Activated B cell treated with CpG ODN at 0.5 μM for 24 hours (primary cell): ENCODE measurements around the gene FBXL4. TPM values are rescaled to one million over a fixed set of nuclear protein-coding genes. Genes with fewer than 3 reads are reported as not detected.

Experiments used
- ATAC-seq: fragments of 200-7000 bp; cut with Tn5 transposase; one replicate; pipeline ENCODE4 v1.10.0; 2021; ENCODE audit warnings: low read depth, mild to moderate bottlenecking, moderate library complexity
- CTCF ChIA-PET: fragments of 350-600 bp; sonication (Branson Sonifier 250); formaldehyde crosslinking; loops from one replicate; lab custom pipeline; 2021; ENCODE audit warnings: antibody characterized with exemption; lab: Charles Lee
- POLR2A ChIA-PET: fragments of 350-600 bp; sonication (Branson Sonifier 250); formaldehyde crosslinking; loops from one replicate; lab custom pipeline; 2021; ENCODE audit warnings: antibody characterized with exemption; lab: Charles Lee
- DNase-seq: peaks from one replicate; pipeline ENCODE4 v3.0.0; 2022
- H3K27ac Mint-ChIP-seq: one replicate; pipeline ENCODE4 v1.8.0; 2020; ENCODE audit warnings: mixed read lengths
- H3K27me3 Mint-ChIP-seq: one replicate; pipeline ENCODE4 v1.8.0; 2021; ENCODE audit warnings: mixed read lengths
- H3K36me3 Mint-ChIP-seq: one replicate; pipeline ENCODE4 v1.8.0; 2021; ENCODE audit warnings: low read depth, mixed read lengths
- H3K4me1 Mint-ChIP-seq: one replicate; pipeline ENCODE4 v1.8.0; 2021; ENCODE audit warnings: mixed read lengths
- H3K4me3 Mint-ChIP-seq: one replicate; pipeline ENCODE4 v1.8.0; 2020; ENCODE audit warnings: mild to moderate bottlenecking, mixed read lengths
- H3K9me3 Mint-ChIP-seq: one replicate; pipeline ENCODE4 v1.8.0; 2020; ENCODE audit warnings: mixed read lengths
- intact Hi-C: fragments of 100-400 bp; cut with micrococcal nuclease; formaldehyde crosslinking; loops from one replicate; pipeline ENCODE4 v1.15.1; 2024
- total RNA-seq: library from RNA; stranded (reverse); gene quantifications from 2 replicates; pipeline ENCODE4 v1.2.3, GENCODE V29; 2022
- TF ChIP-seq, protein P1 (sequence below): fragments of 200-600 bp; IDR thresholded peaks from one replicate; pipeline ENCODE4 v1.8.0; 2022; ENCODE audit warnings: antibody characterized with exemption, mild to moderate bottlenecking

The FBXL4 gene
- total RNA-seq, 1 donor from 2014 or later = 10.8 TPM

- ChIA-PET POLR2A (no interaction called here), CTCF (no interaction called here)
- ATAC-seq (no peak), DNase-seq (no peak)
- no peak overlapping the region for H3K27ac Mint-ChIP-seq
- H3K4me1 Mint-ChIP-seq = peaks cover 18% of the 10 kb centered on the region
- peaks cover 2% of the 10 kb centered on the region for H3K9me3 Mint-ChIP-seq
- TF ChIP-seq, protein P1, sequence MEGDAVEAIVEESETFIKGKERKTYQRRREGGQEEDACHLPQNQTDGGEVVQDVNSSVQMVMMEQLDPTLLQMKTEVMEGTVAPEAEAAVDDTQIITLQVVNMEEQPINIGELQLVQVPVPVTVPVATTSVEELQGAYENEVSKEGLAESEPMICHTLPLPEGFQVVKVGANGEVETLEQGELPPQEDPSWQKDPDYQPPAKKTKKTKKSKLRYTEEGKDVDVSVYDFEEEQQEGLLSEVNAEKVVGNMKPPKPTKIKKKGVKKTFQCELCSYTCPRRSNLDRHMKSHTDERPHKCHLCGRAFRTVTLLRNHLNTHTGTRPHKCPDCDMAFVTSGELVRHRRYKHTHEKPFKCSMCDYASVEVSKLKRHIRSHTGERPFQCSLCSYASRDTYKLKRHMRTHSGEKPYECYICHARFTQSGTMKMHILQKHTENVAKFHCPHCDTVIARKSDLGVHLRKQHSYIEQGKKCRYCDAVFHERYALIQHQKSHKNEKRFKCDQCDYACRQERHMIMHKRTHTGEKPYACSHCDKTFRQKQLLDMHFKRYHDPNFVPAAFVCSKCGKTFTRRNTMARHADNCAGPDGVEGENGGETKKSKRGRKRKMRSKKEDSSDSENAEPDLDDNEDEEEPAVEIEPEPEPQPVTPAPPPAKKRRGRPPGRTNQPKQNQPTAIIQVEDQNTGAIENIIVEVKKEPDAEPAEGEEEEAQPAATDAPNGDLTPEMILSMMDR = no peak
- peaks cover 69% of the 10 kb centered on the region for H3K27me3 Mint-ChIP-seq
- H3K4me3 Mint-ChIP-seq = no peak overlapping the region
- intact Hi-C loops = no loop called here
- no peaks in the 10 kb centered on the region for H3K36me3 Mint-ChIP-seq
These were observed 122.7 kb downstream of the FBXL4 start for GRCh38 chr6:98824902-98825599.

DNA sequence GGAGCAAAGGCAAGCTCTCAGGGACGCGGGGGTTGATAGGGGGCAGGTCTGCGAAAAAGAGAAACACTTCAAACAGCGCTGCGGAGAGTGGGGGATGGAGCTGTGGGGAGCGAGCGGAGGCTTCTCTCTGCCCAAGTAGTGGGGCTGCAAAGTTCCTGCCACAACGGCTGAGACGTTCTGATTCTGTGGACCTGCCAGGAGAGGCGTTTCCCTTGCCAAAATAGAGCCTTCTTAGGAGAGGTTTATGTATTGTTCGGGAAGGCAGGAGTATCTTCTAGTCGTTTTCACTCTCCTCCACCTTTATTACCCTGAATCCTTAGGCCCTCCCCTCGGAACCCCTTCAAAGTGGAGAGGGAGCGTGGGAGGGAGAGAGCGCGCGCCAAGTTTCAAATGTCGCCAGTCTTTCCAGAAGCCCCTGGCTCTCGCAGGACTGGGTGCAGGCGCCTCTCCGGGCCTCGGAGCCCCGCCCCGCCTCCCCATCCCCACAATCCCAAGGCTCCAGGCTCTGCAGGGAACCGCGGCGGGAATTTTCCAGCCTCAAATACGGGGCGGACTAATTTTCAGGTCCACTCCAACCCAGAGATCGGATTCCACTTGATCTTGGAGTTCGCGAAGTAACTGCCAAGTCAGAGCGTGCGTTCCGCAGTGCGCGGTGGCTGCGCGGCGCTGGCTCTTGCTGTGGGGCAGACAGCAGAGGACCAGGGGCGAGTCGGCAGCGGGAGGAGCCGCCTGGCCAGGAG is 123.4 kb downstream of the FBXL4 start:
- H3K27me3 Mint-ChIP-seq = peaks cover 72% of the 10 kb centered on the region
- no peaks in the 10 kb centered on the region for H3K36me3 Mint-ChIP-seq
- intact Hi-C loops = no loop called here
- peaks cover 18% of the 10 kb centered on the region for H3K4me1 Mint-ChIP-seq
- ChIA-PET CTCF (no interaction called here), POLR2A (no interaction called here)
- DNase-seq (no peak), ATAC-seq (no peak)
- peaks cover 2% of the 10 kb centered on the region for H3K9me3 Mint-ChIP-seq
- TF ChIP-seq, protein P1 = no peak
- H3K4me3 Mint-ChIP-seq = no peak overlapping the region
- H3K27ac Mint-ChIP-seq = no peak overlapping the region

DNA sequence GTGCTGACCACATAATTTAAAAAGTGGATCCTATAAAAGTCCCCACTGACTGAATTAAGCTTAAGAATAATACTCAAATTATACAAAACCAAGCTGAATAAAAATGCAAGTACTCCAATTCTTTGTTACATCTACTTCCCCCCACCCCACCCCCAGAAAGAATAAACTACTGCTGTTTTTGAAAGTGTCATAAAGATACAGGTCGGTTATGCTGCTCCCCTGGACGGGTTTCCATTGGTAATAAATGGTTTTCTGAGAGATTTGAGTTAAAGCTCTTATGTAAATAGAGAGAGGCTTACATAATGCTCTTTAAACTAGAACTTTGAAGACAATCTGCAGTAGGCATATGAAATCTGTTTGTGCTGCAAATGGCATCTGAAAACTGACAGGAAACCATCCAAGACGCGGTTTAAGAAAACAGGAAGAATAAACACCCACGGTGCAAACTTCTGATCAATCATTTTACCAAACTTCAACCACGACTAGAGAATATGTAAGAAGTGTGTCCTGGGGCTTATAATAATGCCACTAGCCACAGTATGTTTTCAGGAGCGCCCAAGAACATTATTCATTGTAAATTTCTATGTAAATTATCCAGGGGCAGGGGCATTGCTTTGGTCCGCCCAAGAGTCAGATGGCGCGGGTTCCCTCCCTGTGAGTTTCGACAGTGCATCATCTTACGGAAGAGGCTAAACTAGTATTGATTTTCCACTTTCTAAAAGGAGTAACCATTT is 124.2 kb downstream of the FBXL4 start:
- ATAC-seq (no peak), DNase-seq (no peak)
- Mint-ChIP-seq H3K9me3 (peaks cover 2% of the 10 kb centered on the region), H3K4me1 (peaks cover 13% of the 10 kb centered on the region), H3K27ac (no peak overlapping the region), H3K36me3 (no peaks in the 10 kb centered on the region), H3K4me3 (no peak overlapping the region), H3K27me3 (peaks cover 66% of the 10 kb centered on the region)
- intact Hi-C loops = no loop called here
- TF ChIP-seq, protein P1 = no peak
- POLR2A ChIA-PET = no interaction called here
- CTCF ChIA-PET = no interaction called here

DNA sequence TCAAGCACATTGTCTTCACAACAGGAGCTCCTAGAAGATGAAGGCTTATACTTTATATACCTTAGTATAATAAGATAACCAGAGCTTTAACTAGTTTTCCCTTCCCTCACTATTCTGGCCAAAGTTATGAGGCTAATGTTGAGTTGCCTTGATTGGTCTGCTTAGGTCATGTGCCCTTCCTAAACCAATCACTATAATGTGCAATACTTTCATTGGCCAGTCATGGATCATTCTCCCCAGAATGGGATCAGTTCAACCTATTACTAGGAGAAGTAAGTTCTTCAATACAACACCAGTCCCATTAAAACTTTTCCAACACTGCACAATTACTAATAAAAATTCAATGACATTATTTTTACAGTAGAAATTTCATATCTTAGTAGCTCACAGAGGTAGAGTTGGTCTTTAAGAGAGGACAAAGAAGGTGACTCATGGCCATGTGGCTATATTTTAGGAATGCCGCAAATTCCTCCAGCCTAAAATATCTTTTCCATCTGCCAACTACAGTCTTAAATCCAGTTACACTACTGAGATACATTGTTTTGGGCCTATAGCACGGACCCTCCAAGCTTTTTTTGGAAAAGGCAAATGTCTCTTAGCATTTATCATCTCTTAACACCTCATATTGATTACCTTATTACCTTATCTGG is 125.9 kb downstream of the FBXL4 start:
- no peak overlapping the region for H3K27ac Mint-ChIP-seq
- ChIA-PET POLR2A (no interaction called here), CTCF (no interaction called here)
- no peak overlapping the region for H3K4me3 Mint-ChIP-seq
- intact Hi-C loops = no loop called here
- TF ChIP-seq, protein P1 = no peak
- no peaks in the 10 kb centered on the region for H3K36me3 Mint-ChIP-seq
- DNase-seq (no peak), ATAC-seq (no peak)
- peaks cover 6% of the 10 kb centered on the region for H3K4me1 Mint-ChIP-seq
- peaks cover 52% of the 10 kb centered on the region for H3K27me3 Mint-ChIP-seq
- no peaks in the 10 kb centered on the region for H3K9me3 Mint-ChIP-seq

Other genes starting within 250 kb of the FBXL4 start
- gene POU3F2, start 113.4 kb downstream of the FBXL4 start, total RNA-seq = not detected in 2 replicates